A204.1 (cell line): ENCODE data around the gene WNT5A.
"Not testable (repeated sequence)": the region's sequence is repeated elsewhere in the genome, so short reads cannot be mapped to it uniquely, and the experiment has no call there.

Experiments
- FAIRE-seq: peaks from 2 replicates; lab custom pipeline; 2012; peaks lifted over from hg19 to GRCh38; lab: Jason Lieb, UNC

WNT5A gene

GRCh38 chr3:55505776-55506175 lies 18.7 kb upstream of the WNT5A start:
- no peak for FAIRE-seq

- FAIRE-seq, result not testable (repeated sequence)
These were observed 18.0 kb upstream of the WNT5A start for GRCh38 chr3:55505102-55505501.

DNA sequence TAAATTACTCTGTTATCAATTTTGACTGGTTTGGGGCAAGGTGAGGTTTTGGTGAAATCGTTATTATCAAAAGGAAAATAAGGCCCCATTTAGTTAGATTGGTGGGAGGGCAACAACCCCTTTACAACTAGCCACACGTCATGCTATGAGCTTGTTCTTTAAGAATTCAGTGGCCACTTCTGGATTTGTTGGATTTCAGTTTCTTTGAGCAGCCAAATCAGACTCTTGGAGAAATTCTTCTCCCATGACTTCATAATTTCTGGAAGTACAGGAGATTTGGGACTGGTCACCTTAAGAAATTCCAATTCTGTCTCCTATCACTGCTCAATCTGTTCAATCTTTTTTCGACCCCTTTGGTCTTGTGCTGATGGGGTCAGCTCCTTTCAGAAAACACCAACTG lies 14.8 kb upstream of the WNT5A start:
- no peak for FAIRE-seq

GRCh38 chr3:55500555-55501330 lies 13.6 kb upstream of the WNT5A start:
- FAIRE-seq, result no peak

DNA sequence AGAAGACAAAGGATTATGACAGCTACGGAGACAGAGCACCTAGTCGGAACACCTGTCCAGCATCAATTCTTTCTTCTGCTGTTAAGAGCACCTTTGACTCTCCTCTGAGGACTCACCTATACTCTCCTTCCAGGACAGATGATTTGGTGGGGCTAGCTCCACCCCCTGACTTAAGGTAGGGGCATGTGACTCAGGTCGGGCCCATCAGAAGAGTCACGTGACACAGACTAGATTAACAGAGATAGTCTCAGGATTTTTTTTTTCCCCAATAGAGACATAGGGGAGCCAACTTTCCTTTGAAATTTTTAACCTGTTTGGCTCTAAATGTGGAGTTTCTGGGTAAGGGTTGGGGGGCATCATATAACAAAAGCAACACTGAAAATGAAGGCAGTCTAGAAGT lies 11.4 kb upstream of the WNT5A start:
- FAIRE-seq, result no peak

- no peak for FAIRE-seq
These were observed 10.1 kb upstream of the WNT5A start for GRCh38 chr3:55497250-55497649.

DNA sequence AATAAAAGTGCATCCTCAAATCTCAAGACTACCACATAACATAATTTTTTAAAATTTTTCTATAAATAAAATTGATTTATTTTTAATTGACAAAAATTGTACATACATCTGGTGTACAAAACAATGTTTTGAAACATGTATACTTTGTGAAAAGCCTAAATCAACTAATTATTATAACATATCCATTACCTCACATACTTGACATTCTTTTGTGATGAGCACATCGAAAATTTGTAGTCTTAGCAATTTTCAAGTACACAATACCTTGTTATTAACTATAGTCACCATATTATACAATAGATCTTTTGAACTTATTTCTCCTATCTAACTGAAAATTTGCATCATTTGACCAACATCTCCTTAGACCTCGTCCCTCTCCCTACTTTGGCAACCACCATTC lies 7.9 kb upstream of the WNT5A start:
- no peak for FAIRE-seq

GRCh38 chr3:55492976-55493375 lies 5.9 kb upstream of the WNT5A start:
- no peak for FAIRE-seq

DNA sequence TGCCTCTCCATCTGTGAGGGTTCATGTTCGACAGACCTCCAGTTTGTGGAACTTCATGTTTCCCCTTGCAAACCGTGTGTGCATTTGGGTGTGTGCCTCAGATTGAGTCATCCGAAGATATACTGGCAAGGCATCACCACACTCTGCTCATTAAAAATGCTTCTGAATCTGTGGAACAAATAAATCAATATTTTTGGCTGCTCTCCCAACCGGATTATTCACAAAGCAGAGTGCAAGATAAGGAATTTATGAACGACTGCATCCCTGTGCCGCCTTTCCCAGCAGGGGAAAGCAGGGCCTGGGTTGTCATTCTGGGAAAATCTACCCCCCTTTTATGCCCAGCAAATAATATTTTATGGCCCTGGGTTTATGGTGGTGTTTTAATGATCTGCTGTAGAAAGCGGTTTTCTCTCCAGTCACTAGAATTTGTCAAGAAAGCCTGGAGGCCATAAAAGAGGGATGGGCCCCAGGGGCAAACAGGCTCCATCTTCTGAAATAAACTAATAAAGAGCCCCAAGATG lies 4.2 kb upstream of the WNT5A start:
- no peak for FAIRE-seq

DNA sequence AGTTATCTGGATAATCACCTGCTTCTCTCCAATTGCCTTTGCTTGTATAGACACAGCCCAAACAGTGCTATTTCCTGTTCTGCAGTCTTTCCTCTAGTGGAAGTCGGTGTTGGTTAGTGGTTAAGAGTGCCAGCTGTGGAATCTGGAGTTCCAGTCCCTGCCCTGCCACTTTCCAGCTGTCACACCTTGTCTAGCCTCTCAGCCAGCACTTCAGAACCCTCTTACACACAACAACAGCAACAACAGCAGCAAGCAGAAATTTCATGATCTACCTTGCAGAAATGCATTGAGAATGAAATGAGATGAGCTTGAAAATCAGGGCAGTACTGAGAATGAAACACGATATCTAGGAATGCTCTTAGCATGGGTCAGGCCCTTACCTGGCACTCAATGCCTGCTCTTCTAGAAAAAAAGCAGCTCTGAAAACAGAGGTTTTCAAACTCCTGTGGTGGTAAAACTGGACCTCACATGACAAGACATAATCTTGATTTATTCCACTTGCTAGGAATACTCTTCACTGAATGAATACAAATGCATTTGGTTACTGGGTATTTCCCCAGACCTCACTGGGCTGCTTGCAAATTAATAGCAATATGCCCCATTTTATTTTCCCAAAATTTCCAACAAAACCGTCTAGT lies 3.3 kb upstream of the WNT5A start:
- FAIRE-seq, result no peak

DNA sequence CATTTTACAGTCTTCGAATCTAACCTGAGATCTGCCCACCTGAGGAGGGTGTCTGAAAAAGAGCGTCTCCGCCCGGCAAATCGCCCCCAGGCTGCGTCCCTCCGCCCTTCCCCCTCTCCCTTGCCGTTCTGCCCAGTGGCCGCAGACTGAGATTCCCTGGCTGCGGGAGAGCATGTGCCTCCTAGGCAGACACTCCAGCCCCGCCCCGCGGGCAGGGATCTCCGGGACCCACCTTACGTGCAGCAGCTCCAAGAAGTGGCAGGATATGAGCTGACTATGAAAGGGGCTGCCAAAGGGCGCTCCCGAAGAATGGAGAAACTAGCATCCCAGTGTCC lies 2.7 kb upstream of the WNT5A start:
- no peak for FAIRE-seq

DNA sequence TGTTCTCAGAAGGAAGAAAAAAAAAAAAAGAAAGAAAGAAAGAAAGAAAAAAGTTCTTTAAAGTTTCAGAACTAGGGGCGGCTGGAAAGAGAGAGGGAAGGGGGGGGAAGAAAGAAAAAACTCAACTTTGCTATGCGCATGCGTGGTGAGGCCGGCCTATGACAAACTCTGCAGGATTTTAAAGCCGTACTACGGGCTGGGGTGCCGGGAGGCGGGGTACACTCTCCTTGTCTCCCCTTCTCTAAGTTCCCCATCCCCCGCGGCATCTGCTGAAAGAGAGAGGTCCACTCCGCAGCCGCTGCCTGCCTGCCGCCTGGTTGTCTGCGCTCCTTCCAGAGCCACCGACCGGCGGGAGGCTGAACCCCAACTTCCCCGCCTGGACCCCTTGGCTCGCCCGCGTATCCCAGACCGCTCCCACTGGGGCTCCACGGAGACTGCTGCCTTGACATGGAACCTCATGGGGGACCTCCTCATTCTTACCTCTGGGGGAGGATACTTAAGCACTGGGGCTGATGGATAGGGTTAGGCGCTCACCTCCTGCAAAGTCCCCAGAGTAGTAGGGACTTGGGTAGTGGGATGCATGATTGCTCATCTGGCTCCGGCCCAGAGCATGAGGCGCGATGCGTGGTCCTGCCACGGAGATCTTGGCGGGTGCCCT lies 1.4 kb upstream of the WNT5A start:
- no peak for FAIRE-seq

GRCh38 chr3:55487381-55488241 lies 505 bp upstream of the WNT5A start:
- FAIRE-seq, result no peak

DNA sequence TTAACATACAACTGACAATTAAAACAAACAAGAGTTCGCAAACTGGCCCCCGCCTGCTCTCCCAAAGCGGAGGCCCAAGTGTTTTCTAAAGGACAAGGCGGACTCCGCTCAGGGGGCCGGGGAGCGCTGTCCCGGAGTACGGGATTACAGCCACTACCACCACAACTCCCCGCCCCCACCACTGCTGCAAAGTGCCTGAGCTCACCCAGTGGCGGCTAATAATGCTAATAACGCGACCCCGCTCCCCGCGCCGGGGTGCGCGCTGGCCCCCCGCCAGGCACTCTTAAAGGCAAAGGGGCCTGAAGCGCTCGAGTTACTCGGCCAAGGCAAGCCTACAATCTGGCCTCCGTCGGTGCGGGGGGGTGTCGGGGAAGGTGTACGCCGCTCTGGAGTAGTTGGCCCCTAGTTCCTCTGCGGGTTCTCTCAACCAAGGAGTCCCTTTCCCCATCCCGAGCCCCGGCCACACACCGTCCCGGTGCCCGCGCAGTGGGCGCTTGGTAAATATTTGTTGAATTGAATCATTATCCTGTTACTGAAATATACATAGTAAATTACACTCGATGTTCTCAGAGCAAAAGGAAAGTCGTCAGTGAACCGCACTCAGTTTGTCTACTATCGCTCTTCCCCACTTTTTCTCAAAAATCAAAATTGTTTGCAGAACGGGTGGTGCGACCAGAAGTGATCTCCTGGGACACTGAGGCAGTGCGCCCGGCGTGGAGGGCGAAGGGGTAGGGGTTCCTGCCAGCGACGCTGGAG lies 827 bp downstream of the WNT5A start:
- FAIRE-seq, result no peak

GRCh38 chr3:55484801-55485791 lies 2.0 kb downstream of the WNT5A start:
- no peak for FAIRE-seq

GRCh38 chr3:55484191-55484689 lies 2.9 kb downstream of the WNT5A start:
- no peak for FAIRE-seq

- no peak for FAIRE-seq
These were observed 3.7 kb downstream of the WNT5A start for GRCh38 chr3:55483196-55484095.

DNA sequence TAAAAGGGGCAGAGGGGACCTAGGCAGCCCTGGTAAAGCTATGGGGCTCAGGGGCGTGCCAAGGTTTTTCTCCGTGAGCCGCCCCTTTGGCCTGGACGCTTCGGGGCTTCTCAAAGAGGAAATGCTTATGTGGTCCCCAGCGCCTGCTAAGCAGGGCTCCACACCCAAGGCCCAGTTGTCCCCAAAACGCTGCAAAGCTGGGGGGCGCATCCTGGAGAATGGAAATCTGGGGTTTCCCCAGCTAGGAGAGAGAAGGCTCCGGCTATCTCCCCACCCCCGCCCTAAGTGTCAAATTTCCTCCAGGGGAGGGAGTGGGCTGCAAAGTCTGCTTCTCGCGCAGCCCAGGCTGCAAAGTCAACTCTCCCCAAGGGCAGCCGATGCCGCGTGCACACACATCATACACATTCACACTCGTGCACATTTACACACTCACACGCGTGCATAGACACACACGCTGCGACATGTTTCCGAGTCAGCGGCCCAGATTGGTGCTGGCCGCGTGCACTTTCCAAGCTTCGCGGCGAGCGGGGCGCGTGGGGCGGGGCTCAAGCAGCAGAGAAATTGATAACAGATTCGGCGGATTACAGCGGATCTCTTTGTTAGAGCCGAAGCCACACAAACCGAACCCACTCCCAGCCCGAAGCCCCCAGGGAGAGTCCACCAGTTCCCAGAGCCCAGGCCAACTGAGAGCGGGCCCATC lies 4.5 kb downstream of the WNT5A start:
- FAIRE-seq, result no peak
